Fibroblast of villous mesenchyme (primary cell): Measurements from ENCODE around the gene EVC. TPM values are rescaled to one million over a fixed set of nuclear protein-coding genes. Genes with fewer than 3 reads are reported as not detected.
A peak's percentile ranks its signal among the peaks of the same experiment; 100 is the strongest.

Experiments
- DNase-seq: peaks from one replicate; pipeline ENCODE4 v3.0.0-alpha.2; 2010; ENCODE audit warnings: low read depth
- H3K4me3 ChIP-seq: 2 replicates; pipeline ENCODE4 v1.5.1; 2011; ENCODE audit warnings: low read depth, mild to moderate bottlenecking, low read length
- CTCF ChIP-seq: IDR thresholded peaks from 2 replicates; pipeline ENCODE4 v1.5.1; 2012; ENCODE audit warnings: low read depth, mild to moderate bottlenecking, low read length; ENCODE audit not compliant: insufficient read depth
- total RNA-seq: library from RNA; depleted of rRNA; stranded (reverse); fragments of >200 nt; gene quantifications from 2 replicates; pipeline ENCODE4 v1.2.3, GENCODE V29; 2012

EVC gene
- total RNA-seq = 35.0 and 54.4 TPM in 2 replicates

- H3K4me3 ChIP-seq = peak within 1 kb of the TSS; percentile 70
- DNase-seq = peak; percentile 76
- TF ChIP-seq CTCF = no peak
Observed at GRCh38 chr4:5710961-5711478, at the start of gene EVC. Gene EVC (plus strand): TSS chr4:5711201. CDS start chr4:5711381, 180 bp downstream.

DNA sequence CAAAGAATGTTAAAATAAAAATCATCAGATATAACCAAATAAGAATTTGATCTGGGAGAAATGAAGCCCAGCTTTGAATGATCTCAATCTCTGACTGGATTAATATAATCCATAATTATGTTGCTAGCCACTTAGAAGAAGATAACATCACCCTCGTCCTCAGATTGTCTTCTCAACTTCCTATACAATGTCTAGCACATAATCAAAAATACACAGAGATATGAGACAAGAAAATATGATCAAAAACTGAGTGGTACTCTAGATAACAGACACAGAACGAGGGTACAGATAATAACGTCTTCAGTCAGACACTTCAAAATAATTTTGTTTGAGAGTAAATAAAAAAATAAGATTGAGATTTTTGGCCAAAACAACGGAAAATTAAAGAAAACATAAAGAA, 49.8 kb upstream of the EVC start:
- H3K4me3 ChIP-seq = no peak overlapping the region
- no peak for DNase-seq
- TF ChIP-seq CTCF = no peak

DNA sequence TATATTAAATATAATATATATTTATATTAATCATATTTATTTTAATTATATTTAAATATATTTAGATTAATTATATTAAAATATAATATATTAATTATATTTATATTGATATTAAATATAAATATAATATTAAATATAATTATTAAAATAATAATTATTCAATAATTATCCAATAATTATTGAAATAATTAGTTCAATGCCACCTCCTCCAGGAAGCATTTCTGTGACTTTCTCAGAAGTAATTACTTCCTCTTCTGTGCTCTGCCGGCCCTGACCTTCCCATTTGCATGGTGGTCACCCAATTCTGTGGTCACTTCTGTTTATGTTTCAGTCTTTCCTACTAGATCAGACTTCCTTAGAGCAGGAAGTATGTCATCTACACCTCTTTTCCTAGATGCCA, 48.4 kb upstream of the EVC start:
- H3K4me3 ChIP-seq = no peak overlapping the region
- no peak for DNase-seq
- TF ChIP-seq CTCF = no peak

GRCh38 chr4:5664778-5665177, 46.2 kb upstream of the EVC start:
- DNase-seq = no peak
- no peak overlapping the region for H3K4me3 ChIP-seq
- TF ChIP-seq CTCF = no peak

DNA sequence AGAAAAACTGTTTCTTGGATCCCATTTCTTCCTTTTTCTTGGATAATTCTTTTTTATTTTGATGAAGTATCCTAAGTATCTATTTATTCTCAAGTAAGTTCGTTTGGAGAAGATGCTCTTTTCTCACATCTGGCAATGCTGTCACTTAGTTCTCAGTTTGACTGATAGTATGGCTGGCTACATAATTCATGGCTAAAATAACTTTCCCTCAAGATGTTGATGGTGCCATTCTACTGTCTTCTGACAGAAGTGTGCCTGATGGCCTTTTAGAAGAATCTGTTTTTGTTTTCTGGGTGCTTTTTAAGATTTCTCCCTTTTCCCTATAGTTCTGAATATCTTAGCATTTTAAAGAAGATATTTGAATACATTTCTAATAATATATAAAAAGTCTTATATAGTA, 44.3 kb upstream of the EVC start:
- H3K4me3 ChIP-seq = no peak overlapping the region
- no peak for TF ChIP-seq CTCF
- DNase-seq = no peak

DNA sequence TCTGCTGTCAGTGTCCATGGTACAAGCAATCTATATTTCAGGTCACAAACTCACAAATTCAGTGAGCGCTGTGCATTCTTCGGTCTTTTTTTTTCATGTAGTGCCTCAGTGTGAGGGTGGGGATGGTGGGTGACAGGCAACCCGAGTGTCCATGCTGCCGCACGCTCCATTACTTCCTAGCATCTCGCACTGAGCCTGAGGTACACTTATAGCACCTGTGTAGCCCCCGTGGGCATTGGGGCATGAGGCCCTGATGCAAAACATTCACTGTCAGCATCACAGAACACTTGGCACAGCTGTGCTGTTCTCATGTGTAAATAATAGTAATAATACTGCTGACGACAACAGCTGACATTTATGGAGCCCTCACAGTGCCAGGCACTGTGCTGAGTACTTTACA, 34.2 kb upstream of the EVC start:
- no peak for TF ChIP-seq CTCF
- no peak for DNase-seq
- no peak overlapping the region for H3K4me3 ChIP-seq

GRCh38 chr4:5678977-5679376, 32.0 kb upstream of the EVC start:
- TF ChIP-seq CTCF = no peak
- no peak for DNase-seq
- H3K4me3 ChIP-seq = no peak overlapping the region
